Stomach (tissue), 9 donors: ENCODE results near the gene MSMP. TPM values are rescaled to one million over a fixed set of nuclear protein-coding genes. Genes with fewer than 3 reads are reported as not detected.

Source experiments
- DNase-seq, 2 donors: peaks; one replicate each; pipeline versions ENCODE4 v3.0.0 to v3.0.0-alpha.2; 2013 to 2019
- H3K27ac ChIP-seq, 5 donors: fragments of 200-600 bp in 4 of 5; sonication (generic) in 4 of 5; one replicate each; pipeline ENCODE4 v1.5.1; 2013 to 2019; ENCODE audit warnings: mild to moderate bottlenecking in 1 of 5, moderate library complexity in 1 of 5
- H3K27me3 ChIP-seq, 3 donors: fragments of 200-600 bp; sonication (generic); one replicate each; pipeline ENCODE4 v1.5.1; 2017 to 2019; ENCODE audit warnings: mixed run types in 1 of 3
- H3K36me3 ChIP-seq, 4 donors: fragments of 200-600 bp; sonication (generic); 1 replicate in 3 of 4; 2 replicates in 1 of 4; pipeline ENCODE4 v1.5.1; 2016 to 2019
- H3K4me1 ChIP-seq, 4 donors: fragments of 200-600 bp; sonication (generic); one replicate each; pipeline ENCODE4 v1.5.1; 2016 to 2019
- H3K4me3 ChIP-seq, 4 donors: fragments of 200-600 bp; sonication (generic) in 3 of 4; one replicate each; pipeline ENCODE4 v1.5.1; 2016 to 2019; ENCODE audit warnings: mild to moderate bottlenecking in 1 of 4
- H3K9me3 ChIP-seq, 4 donors: fragments of 200-600 bp; sonication (generic); one replicate each; pipeline ENCODE4 v1.5.1; 2016 to 2019
- EP300 ChIP-seq: sonication (generic); formaldehyde crosslinking; IDR thresholded peaks from one replicate; pipeline ENCODE4 v1.6.1; 2017; ENCODE audit warnings: antibody characterized with exemption
- POLR2A ChIP-seq, 4 donors: fragments of 450-650 bp; IDR thresholded peaks; one replicate each; pipeline ENCODE4 v1.6.1; 2016; ENCODE audit warnings: antibody characterized with exemption in 4 of 4, control low read depth in 2 of 4, mild to moderate bottlenecking in 1 of 4, moderate library complexity in 1 of 4
- POLR2AphosphoS5 ChIP-seq, 3 donors: sonication (generic); formaldehyde crosslinking; IDR thresholded peaks; one replicate each; pipeline ENCODE4 v1.6.1; 2016; ENCODE audit warnings: antibody characterized with exemption in 3 of 3
- WGBS, 5 donors: extraction: QIAGEN DNeasy Blood & Tissue Kit in 3 of 5; methylation state at CpG; one replicate each; pipeline versions ENCODE4 v1.1.5 to v1.1.7; 2013 to 2018; 5-methylcytosine and 5-hydroxymethylcytosine counted together
- intact Hi-C: fragments of 100-400 bp; cut with DNase I; formaldehyde crosslinking; loops from one replicate; pipeline ENCODE4 v1.15.1; 2023; ENCODE audit warnings: low total_unique reads
- polyA plus RNA-seq, 3 donors: library from polyadenylated mRNA; stranded (reverse); fragments of 200-250 nt; gene quantifications; one replicate each; pipeline ENCODE4 v1.2.3, GENCODE V29; 2013
- total RNA-seq, 5 donors: library from RNA; depleted of rRNA; stranded (reverse); fragments of >200 nt; gene quantifications; one replicate each; pipeline versions ENCODE4 v1.1.0 to v1.2.3, GENCODE V29; 2014 to 2016
- TF ChIP-seq, protein P1 (sequence below), 7 experiments: fragments of 450-650 bp in 4 of 7; fragments of 200-600 bp in 3 of 7; sonication (generic) in 3 of 7; IDR thresholded peaks; one replicate each; pipeline ENCODE4 v1.5.1; 2016 to 2019; ENCODE audit warnings: antibody characterized with exemption in 7 of 7, control low read depth in 2 of 7, mild to moderate bottlenecking in 1 of 7
- donor health status: healthy with polysubstance abuse.
- donor health status: Bipolar disorder and iron deficiency.
- donor health status: healthy.

MSMP gene
- total and polyA plus RNA-seq, 8 donors, result 0.35 TPM; not detected in 7

GRCh38 chr9:35783418-35783817 is 29.3 kb upstream of the MSMP start:
- Histone ChIP-seq H3K9me3 (no peaks in the 10 kb centered on the region), H3K36me3 (peaks cover 0 to 4% (median 2%) of the 10 kb centered on the region in 4 donors), H3K27me3 (no peaks in the 10 kb centered on the region), H3K4me3 (no peak overlapping the region), H3K27ac (no peak overlapping the region), H3K4me1 (no peaks in the 10 kb centered on the region)
- DNase-seq, result no peak
- intact Hi-C loops, result no loop called here
- TF ChIP-seq POLR2AphosphoS5 (IDR thresholded peaks at IDR 0.05), result no peak
- no peak for TF ChIP-seq EP300
- no peak for TF ChIP-seq POLR2A (IDR thresholded peaks at IDR 0.05)
- TF ChIP-seq, protein P1, sequence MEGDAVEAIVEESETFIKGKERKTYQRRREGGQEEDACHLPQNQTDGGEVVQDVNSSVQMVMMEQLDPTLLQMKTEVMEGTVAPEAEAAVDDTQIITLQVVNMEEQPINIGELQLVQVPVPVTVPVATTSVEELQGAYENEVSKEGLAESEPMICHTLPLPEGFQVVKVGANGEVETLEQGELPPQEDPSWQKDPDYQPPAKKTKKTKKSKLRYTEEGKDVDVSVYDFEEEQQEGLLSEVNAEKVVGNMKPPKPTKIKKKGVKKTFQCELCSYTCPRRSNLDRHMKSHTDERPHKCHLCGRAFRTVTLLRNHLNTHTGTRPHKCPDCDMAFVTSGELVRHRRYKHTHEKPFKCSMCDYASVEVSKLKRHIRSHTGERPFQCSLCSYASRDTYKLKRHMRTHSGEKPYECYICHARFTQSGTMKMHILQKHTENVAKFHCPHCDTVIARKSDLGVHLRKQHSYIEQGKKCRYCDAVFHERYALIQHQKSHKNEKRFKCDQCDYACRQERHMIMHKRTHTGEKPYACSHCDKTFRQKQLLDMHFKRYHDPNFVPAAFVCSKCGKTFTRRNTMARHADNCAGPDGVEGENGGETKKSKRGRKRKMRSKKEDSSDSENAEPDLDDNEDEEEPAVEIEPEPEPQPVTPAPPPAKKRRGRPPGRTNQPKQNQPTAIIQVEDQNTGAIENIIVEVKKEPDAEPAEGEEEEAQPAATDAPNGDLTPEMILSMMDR (IDR thresholded peaks at IDR 0.05), result no peak

- H3K9me3 ChIP-seq, result no peaks in the 10 kb centered on the region
- WGBS, 5 donors, result 50 to 82% (median 78%) methylated on average over 2 of the region's 2 CpGs
- H3K27ac ChIP-seq, result no peak overlapping the region
- no peak overlapping the region for H3K4me3 ChIP-seq
- peaks cover 0 to 4% (median 0%) of the 10 kb centered on the region in 4 donors for H3K36me3 ChIP-seq
- no peaks in the 10 kb centered on the region for H3K27me3 ChIP-seq
- TF ChIP-seq EP300 (no peak), POLR2A (IDR thresholded peaks at IDR 0.05) (no peak), POLR2AphosphoS5 (IDR thresholded peaks at IDR 0.05) (no peak)
- TF ChIP-seq, protein P1 (IDR thresholded peaks at IDR 0.05), result no peak
- DNase-seq, result no peak
- intact Hi-C loops, result no loop called here
- H3K4me1 ChIP-seq, result no peaks in the 10 kb centered on the region
Observed at GRCh38 chr9:35781066-35781465, 27.0 kb upstream of the MSMP start.

DNA sequence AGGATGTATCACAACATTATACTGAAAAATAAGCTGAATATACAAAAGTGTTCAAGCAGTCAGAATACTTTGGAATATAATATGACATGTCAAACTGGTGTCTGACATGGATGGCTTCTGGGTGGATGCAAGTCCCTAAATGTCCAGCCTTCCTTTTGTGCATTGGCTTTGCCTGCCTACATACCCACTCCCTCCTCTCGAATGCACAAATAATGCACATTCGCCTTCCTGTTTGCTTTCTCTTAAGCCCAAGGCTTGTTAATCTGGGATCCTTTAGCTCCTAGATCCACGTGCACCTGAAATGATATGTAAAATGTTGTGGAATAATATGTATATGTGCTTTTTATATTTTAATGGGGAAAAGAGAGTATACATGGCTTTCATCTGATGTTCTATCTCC is 24.4 kb upstream of the MSMP start:
- Histone ChIP-seq H3K4me1 (no peaks in the 10 kb centered on the region), H3K4me3 (no peak overlapping the region), H3K27me3 (no peaks in the 10 kb centered on the region), H3K27ac (no peak overlapping the region), H3K36me3 (no peaks in the 10 kb centered on the region), H3K9me3 (no peaks in the 10 kb centered on the region)
- 90 to 92% (median 92%) methylated on average over 3 of the region's 3 CpGs for WGBS, 5 donors
- DNase-seq, result no peak
- intact Hi-C loops, result no loop called here
- TF ChIP-seq POLR2AphosphoS5 (IDR thresholded peaks at IDR 0.05), result no peak
- TF ChIP-seq, protein P1 (IDR thresholded peaks at IDR 0.05), result no peak

DNA sequence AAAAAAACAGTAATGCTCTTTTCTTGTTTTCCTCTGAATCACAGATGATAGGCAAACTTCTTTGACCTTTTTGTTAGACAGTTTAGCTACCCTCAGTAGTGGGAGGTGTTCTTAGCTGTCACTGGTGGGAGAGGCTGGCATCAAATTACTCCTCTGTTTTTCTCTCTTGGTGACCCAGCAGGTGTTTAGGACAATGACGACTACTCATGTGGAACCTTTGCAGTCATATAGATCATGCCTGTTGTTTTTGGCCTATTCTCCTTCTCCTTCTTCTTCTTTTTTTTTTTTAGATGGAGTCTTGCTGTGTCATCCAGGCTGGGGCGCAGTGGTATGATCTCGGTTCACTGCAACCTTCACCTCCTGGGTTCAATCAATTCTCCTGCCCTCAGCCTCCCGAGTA is 21.9 kb upstream of the MSMP start:
- TF ChIP-seq POLR2A (IDR thresholded peaks at IDR 0.05) (no peak), EP300 (no peak), POLR2AphosphoS5 (IDR thresholded peaks at IDR 0.05) (no peak)
- TF ChIP-seq, protein P1 (IDR thresholded peaks at IDR 0.05), result no peak
- no peak overlapping the region for H3K4me3 ChIP-seq
- no peak for DNase-seq
- no peaks in the 10 kb centered on the region for H3K36me3 ChIP-seq
- intact Hi-C loops, result no loop called here
- no peak overlapping the region for H3K27ac ChIP-seq
- no peaks in the 10 kb centered on the region for H3K27me3 ChIP-seq
- no peaks in the 10 kb centered on the region for H3K9me3 ChIP-seq
- peaks cover 8 to 16% (median 12%) of the 10 kb centered on the region in 4 donors for H3K4me1 ChIP-seq
- WGBS, 5 donors, result 89 to 93% (median 90%) methylated on average over 4 of the region's 4 CpGs
